ENCODE measurements around the gene ATP10A. TPM values are rescaled to one million over a fixed set of nuclear protein-coding genes. Genes with fewer than 3 reads are reported as not detected.

Gene ATP10A
- total RNA-seq, 4 donors from 2014 or later, result 3.8 to 7.1 (median 5.2) TPM

DNA sequence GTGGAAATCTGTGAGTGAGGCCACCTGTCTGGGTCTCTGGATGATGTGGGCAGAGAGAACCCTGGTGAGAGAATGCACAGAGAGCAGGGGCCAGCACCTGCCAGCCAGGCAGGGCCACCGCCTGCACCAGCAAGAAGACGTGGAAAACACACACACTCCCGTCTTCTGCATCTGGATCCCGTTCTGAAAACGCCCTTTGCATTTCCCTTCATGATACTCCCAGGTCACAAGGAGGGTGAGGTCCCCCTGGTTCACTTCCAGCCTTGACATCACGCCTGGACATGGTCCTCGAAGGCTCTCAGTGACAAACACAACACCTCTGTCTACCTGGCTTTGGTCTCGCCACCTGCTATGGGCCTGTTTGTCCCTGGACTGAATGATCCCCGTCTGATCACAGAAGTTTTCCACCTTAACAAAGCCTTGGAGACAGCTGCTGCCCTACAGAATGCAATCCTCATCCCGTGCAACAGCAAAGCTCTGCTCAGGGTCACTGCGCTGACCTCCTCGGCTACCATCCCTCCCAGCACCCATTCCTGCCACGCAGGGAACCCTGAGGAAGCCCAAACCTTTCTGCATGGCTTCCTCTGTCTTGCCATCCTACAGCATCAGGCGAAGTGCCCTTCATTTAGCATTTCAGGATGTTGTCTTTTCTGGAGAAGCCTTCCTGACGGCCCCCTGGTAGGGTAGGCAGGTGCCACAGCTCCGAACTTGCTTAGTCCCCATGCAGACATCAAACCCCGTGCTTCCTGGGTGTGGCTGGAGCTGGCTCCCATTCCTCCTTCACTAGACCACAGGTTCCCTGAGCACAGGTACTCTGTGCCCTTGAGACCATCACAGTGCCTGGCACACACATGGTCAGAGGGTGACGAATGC is 122.5 kb downstream of the ATP10A start:
- no peak for TF ChIP-seq POLR2AphosphoS5 (IDR thresholded peaks at IDR 0.05)
- H3K4me1 ChIP-seq, result peaks cover 10% of the 10 kb centered on the region
- WGBS, result 83% methylated on average over 17 of the region's 18 CpGs
- no peaks in the 10 kb centered on the region for H3K36me3 ChIP-seq
- DNase-seq (ENCODE audit: low spot score in 2 of 2), result no peak
- no peak overlapping the region for H3K4me3 ChIP-seq
- no peaks in the 10 kb centered on the region for H3K27me3 ChIP-seq
- H3K27ac ChIP-seq, result no peak overlapping the region
- H3K9me3 ChIP-seq, result no peaks in the 10 kb centered on the region

DNA sequence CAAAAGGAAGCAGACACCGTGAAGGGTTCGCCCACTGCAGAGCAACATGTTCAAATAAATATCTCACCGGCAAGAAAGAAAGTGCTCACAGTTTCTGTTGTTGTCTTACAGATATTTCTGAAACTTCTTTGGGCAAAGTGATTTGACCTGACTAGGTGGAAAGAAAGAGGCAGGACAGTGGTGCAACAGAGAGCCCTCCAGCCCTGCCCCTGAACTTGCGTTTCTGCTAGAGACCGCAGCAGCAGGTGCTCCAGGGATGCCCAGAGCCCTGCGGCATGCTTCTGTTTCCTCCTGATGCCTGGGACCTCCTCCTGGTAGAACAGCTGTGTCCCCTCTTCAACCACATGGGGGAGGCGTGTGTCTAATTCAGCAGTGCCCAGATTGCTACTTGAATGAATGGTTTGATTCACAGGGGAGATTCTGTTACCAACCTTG is 123.4 kb downstream of the ATP10A start:
- H3K4me1 ChIP-seq, result peaks cover 10% of the 10 kb centered on the region
- no peak for DNase-seq (ENCODE audit: low spot score in 2 of 2)
- no peak overlapping the region for H3K27ac ChIP-seq
- 67% methylated on average over 7 of the region's 7 CpGs for WGBS
- no peak overlapping the region for H3K4me3 ChIP-seq
- no peaks in the 10 kb centered on the region for H3K36me3 ChIP-seq
- H3K27me3 ChIP-seq, result no peaks in the 10 kb centered on the region
- no peaks in the 10 kb centered on the region for H3K9me3 ChIP-seq
- no peak for TF ChIP-seq POLR2A (IDR thresholded peaks at IDR 0.05)
- TF ChIP-seq, protein P1, sequence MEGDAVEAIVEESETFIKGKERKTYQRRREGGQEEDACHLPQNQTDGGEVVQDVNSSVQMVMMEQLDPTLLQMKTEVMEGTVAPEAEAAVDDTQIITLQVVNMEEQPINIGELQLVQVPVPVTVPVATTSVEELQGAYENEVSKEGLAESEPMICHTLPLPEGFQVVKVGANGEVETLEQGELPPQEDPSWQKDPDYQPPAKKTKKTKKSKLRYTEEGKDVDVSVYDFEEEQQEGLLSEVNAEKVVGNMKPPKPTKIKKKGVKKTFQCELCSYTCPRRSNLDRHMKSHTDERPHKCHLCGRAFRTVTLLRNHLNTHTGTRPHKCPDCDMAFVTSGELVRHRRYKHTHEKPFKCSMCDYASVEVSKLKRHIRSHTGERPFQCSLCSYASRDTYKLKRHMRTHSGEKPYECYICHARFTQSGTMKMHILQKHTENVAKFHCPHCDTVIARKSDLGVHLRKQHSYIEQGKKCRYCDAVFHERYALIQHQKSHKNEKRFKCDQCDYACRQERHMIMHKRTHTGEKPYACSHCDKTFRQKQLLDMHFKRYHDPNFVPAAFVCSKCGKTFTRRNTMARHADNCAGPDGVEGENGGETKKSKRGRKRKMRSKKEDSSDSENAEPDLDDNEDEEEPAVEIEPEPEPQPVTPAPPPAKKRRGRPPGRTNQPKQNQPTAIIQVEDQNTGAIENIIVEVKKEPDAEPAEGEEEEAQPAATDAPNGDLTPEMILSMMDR (IDR thresholded peaks at IDR 0.05), result peak in 1 of 2 donors; percentile 18

DNA sequence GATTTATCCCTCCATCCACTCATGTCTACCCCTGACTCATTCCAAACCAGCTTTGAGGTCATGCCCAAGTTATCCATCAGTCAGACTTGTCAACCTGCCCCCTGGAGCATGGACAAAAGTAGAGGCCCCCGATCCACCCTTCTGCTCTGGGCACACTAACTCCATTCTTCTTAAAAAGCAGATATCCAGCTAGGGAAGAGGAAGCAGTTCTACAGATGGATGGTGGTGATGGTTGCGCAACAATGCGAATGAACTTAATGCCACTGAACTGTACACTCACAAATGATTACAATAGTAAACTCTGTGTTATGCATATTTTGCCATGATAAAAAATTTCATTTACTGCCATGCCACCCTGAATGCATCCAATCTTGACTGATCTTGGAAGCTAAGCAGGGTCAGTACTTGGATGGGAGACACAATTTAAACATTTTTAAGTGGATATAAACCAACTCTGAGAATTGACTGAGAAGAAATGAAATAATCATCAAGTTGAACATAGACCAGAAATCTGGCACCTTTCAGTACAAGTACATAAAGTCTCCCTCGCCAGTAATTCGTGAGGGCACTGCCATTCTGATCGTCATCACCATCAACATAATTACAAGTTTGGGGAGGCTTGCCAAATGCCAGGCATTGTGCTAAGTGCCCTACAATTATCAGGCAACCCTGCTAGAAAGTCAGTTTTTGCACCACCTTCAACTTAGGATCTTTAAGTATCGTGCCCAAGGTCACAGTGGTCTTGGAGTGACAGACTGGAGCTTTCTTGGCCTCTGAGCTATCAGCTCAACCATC is 124.8 kb downstream of the ATP10A start:
- 75% methylated on average over 7 of the region's 7 CpGs for WGBS
- H3K4me3 ChIP-seq, result no peak overlapping the region
- no peak for DNase-seq (ENCODE audit: low spot score in 2 of 2)
- H3K9me3 ChIP-seq, result no peaks in the 10 kb centered on the region
- H3K36me3 ChIP-seq, result no peaks in the 10 kb centered on the region
- TF ChIP-seq POLR2AphosphoS5 (IDR thresholded peaks at IDR 0.05), result no peak
- TF ChIP-seq EP300 (IDR thresholded peaks at IDR 0.05), result no peak
- no peak for TF ChIP-seq POLR2A (IDR thresholded peaks at IDR 0.05)
- TF ChIP-seq, protein P1 (IDR thresholded peaks at IDR 0.05), result no peak
- H3K27me3 ChIP-seq, result no peaks in the 10 kb centered on the region
- H3K4me1 ChIP-seq, result peaks cover 10% of the 10 kb centered on the region
- H3K27ac ChIP-seq, result peak overlapping the region; percentile 16

DNA sequence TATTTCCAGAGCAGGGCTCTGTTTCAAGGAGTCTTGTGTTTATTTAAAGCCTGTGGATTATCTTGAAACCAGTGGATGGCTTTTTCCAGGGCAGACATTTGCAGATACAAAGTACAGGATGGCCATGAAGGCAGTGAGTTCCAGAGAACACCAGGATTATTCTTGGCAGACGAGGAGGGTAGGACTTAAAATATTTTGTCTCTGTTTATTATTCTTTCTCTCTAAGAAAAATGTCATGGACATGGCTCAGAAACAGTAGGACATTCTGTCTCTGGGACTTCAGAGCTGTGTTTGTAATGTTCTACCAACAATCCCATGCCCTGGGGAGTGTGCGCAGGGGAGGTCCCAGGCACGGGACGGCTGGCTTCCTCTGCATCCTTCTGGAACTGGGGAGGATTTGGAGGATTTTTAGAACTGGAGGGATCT is 125.9 kb downstream of the ATP10A start:
- DNase-seq (ENCODE audit: low spot score in 2 of 2), result no peak
- 64% methylated on average over 4 of the region's 4 CpGs for WGBS
- no peak overlapping the region for H3K27ac ChIP-seq

DNA sequence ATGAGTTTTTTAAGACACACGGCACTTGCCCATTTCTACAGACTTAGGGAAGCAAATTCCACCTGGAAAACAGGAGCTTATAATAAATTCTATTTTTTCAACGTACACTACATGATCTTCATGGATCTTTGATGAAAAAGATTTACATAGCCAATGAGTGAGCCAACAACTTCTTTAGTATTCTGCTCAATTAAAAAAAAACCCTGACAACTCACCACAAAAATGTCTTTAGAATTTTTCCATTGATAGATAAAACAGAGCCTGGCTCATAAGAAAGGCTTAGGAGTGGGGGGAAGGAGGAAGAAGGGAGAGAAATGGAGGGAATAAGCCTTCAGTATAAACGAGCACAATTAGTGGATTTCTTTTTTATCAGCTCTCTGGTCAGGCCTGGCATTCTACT is 126.7 kb downstream of the ATP10A start:
- Histone ChIP-seq H3K9me3 (no peaks in the 10 kb centered on the region), H3K27me3 (no peaks in the 10 kb centered on the region), H3K27ac (no peak overlapping the region), H3K4me3 (no peak overlapping the region), H3K4me1 (peaks cover 10% of the 10 kb centered on the region), H3K36me3 (no peaks in the 10 kb centered on the region)
- no peak for DNase-seq (ENCODE audit: low spot score in 2 of 2)
- 70% methylated on average over 3 of the region's 3 CpGs for WGBS
- TF ChIP-seq POLR2A (IDR thresholded peaks at IDR 0.05) (no peak), POLR2AphosphoS5 (IDR thresholded peaks at IDR 0.05) (no peak), EP300 (IDR thresholded peaks at IDR 0.05) (no peak)
- TF ChIP-seq, protein P1 (IDR thresholded peaks at IDR 0.05), result no peak

More for the DNA sequence above, 125.9 kb downstream of the ATP10A start:
- no peak overlapping the region for H3K4me3 ChIP-seq
- TF ChIP-seq POLR2AphosphoS5 (IDR thresholded peaks at IDR 0.05), result no peak
- peak; percentile 91 for TF ChIP-seq EP300 (IDR thresholded peaks at IDR 0.05)
- no peak for TF ChIP-seq POLR2A (IDR thresholded peaks at IDR 0.05)
- TF ChIP-seq, protein P1 (IDR thresholded peaks at IDR 0.05), result no peak
- peaks cover 10% of the 10 kb centered on the region for H3K4me1 ChIP-seq
- H3K9me3 ChIP-seq, result no peaks in the 10 kb centered on the region
- no peaks in the 10 kb centered on the region for H3K36me3 ChIP-seq
- no peaks in the 10 kb centered on the region for H3K27me3 ChIP-seq
